GM12878 (cell line): ENCODE measurements around the gene STK11. TPM values are rescaled to one million over a fixed set of nuclear protein-coding genes. Genes with fewer than 3 reads are reported as not detected.
A peak's percentile ranks its signal among the peaks of the same experiment; 100 is the strongest.

Experiments used
- ATAC-seq: fragments of 200-7000 bp; cut with Tn5 transposase; 3 replicates; pipeline ENCODE4 v1.9.1; 2020; ENCODE audit warnings: mild to moderate bottlenecking, moderate library complexity
- BruUV-seq: library from RNA; stranded (reverse); fragments of 400-500 nt; replicated peaks from 2 replicates; lab custom pipeline; 2021; lab: Mats Ljungman, UMichigan
- CTCF ChIA-PET: fragments of 300-600 bp; sonication (Branson Sonifier 250); formaldehyde crosslinking; extraction: SDS; loops from one replicate; lab custom pipeline; 2021; ENCODE audit warnings: inconsistent platforms; lab: Yijun Ruan, JAX
- POLR2A ChIA-PET: fragments of 350-600 bp; formaldehyde crosslinking; extraction: SDS; loops from one replicate; lab custom pipeline; 2021; ENCODE audit warnings: inconsistent platforms; lab: Charles Lee
- RAD21 ChIA-PET: fragments of 300-600 bp; sonication (Branson Sonifier 250); formaldehyde crosslinking; loops from one replicate; lab custom pipeline; 2023; ENCODE audit warnings: antibody characterized with exemption; ENCODE audit not compliant: unreplicated experiment; lab: Charles Lee
- SMC1A ChIA-PET: fragments of 300-600 bp; sonication (Branson Sonifier 250); formaldehyde crosslinking; loops from one replicate; lab custom pipeline; 2023; ENCODE audit not compliant: unreplicated experiment, uncharacterized antibody; lab: Charles Lee
- DNase-seq: peaks from one replicate; pipeline ENCODE4 v3.0.0-alpha.2; 2011; ENCODE audit warnings: low read depth, low spot score
- FAIRE-seq: peaks from 3 replicates; lab custom pipeline; 2011; peaks lifted over from hg19 to GRCh38; lab: Jason Lieb, UNC
- H2AFZ ChIP-seq: 2 replicates; pipeline ENCODE4 v1.6.0; 2011; ENCODE audit warnings: low read depth, low read length, control low read depth; ENCODE audit not compliant: control insufficient read depth
- H3K27ac ChIP-seq: 2 replicates; pipeline ENCODE4 v1.5.1; 2011; ENCODE audit warnings: control low read depth; ENCODE audit not compliant: control insufficient read depth, insufficient read depth
- H3K27me3 ChIP-seq, 2 experiments: replicated peaks in 1 of 2; 2 replicates each; pipeline versions ENCODE4 v1.6.0 to v1.6.1; 2011; ENCODE audit warnings: low read length in 1 of 2; ENCODE audit not compliant: control insufficient read depth in 2 of 2, insufficient read depth in 2 of 2
- H3K36me3 ChIP-seq, 2 experiments: 2 replicates each; pipeline ENCODE4 v1.5.1; 2011; ENCODE audit warnings: low read length in 1 of 2; ENCODE audit not compliant: control insufficient read depth in 2 of 2, insufficient read depth in 2 of 2
- H3K4me1 ChIP-seq: 2 replicates; pipeline ENCODE4 v1.6.1; 2011; ENCODE audit warnings: mild to moderate bottlenecking, low read length, moderate library complexity, mixed read lengths; ENCODE audit not compliant: control insufficient read depth, insufficient read depth
- H3K4me2 ChIP-seq: 2 replicates; pipeline ENCODE4 v1.6.0; 2011; ENCODE audit warnings: control low read depth; ENCODE audit not compliant: control insufficient read depth, insufficient read depth
- H3K4me3 ChIP-seq: fragments of 200-600 bp; sonication (generic); 2 replicates; pipeline ENCODE4 v1.5.1; 2016
- H3K79me2 ChIP-seq: 2 replicates; pipeline ENCODE4 v1.6.0; 2011; ENCODE audit warnings: low read length; ENCODE audit not compliant: control insufficient read depth, insufficient read depth
- H3K9ac ChIP-seq: 2 replicates; pipeline ENCODE4 v1.8.0; 2011; ENCODE audit warnings: low read length, control low read depth, mixed read lengths; ENCODE audit not compliant: control insufficient read depth, insufficient read depth
- H3K9me3 ChIP-seq: replicated peaks from 3 replicates; pipeline ENCODE4 v1.5.1; 2011; ENCODE audit warnings: mild to moderate bottlenecking, low read length; ENCODE audit not compliant: control insufficient read depth, insufficient read depth
- H4K20me1 ChIP-seq: 2 replicates; pipeline ENCODE4 v1.6.0; 2011; ENCODE audit not compliant: control insufficient read depth, insufficient read depth
- BHLHE40 ChIP-seq, 2 experiments: fragments of 450-650 bp in 1 of 2; IDR thresholded peaks; 2 replicates each; pipeline ENCODE4 v1.6.1; 2011 to 2017; ENCODE audit warnings: low read depth in 2 of 2, borderline replicate concordance in 1 of 2, improper control_type of control experiment in 1 of 2, low read length in 1 of 2, mild to moderate bottlenecking in 1 of 2
- CBX5 ChIP-seq: sonication (generic); IDR thresholded peaks from 2 replicates; pipeline ENCODE4 v1.6.1; 2016; ENCODE audit warnings: low read depth, moderate library complexity, mild to moderate bottlenecking, inconsistent platforms
- CTCF ChIP-seq, 3 experiments: IDR thresholded peaks in 2 of 3; conservative IDR thresholded peaks in 1 of 3; 2 replicates each; pipeline ENCODE4 v1.5.1; 2011; ENCODE audit warnings: low read depth in 3 of 3, low read length in 3 of 3, mild to moderate bottlenecking in 3 of 3, control low read depth in 2 of 3, moderate library complexity in 2 of 3, inconsistent platforms in 1 of 3, mixed read lengths in 1 of 3; ENCODE audit not compliant: control insufficient read depth in 2 of 3, insufficient read depth in 1 of 3; ENCODE audit errors: extremely low read depth in 1 of 3
- EGR1 ChIP-seq, 2 experiments: IDR thresholded peaks; 1 replicate in 1 of 2; 2 replicates in 1 of 2; pipeline ENCODE4 v1.6.1; 2011 to 2012; ENCODE audit warnings: low read depth in 2 of 2, low read length in 2 of 2, borderline replicate concordance in 1 of 2, mild to moderate bottlenecking in 1 of 2, moderate library complexity in 1 of 2
- HDGF ChIP-seq: fragments of 450-650 bp; IDR thresholded peaks from 2 replicates; pipeline ENCODE4 v1.6.1; 2016; ENCODE audit warnings: antibody characterized with exemption
- LARP7 ChIP-seq: fragments of 450-650 bp; IDR thresholded peaks from 2 replicates; pipeline ENCODE4 v1.6.1; 2017; ENCODE audit warnings: mild to moderate bottlenecking
- MEF2A ChIP-seq: IDR thresholded peaks from 2 replicates; pipeline ENCODE4 v1.6.1; 2011; ENCODE audit warnings: low read depth, mild to moderate bottlenecking, low read length, moderate library complexity; ENCODE audit not compliant: insufficient read depth
- MLLT1 ChIP-seq: fragments of 450-650 bp; IDR thresholded peaks from 2 replicates; pipeline ENCODE4 v1.6.1; 2016; ENCODE audit warnings: mild to moderate bottlenecking
- NBN ChIP-seq: fragments of 450-650 bp; IDR thresholded peaks from 2 replicates; pipeline ENCODE4 v1.6.1; 2016
- WGBS: methylation state at CpG from one replicate; pipeline ENCODE4 v1.1.6; 2016; ENCODE audit warnings: low lambda C conversion rate; ENCODE audit not compliant: insufficient replicate concordance, insufficient coverage; ENCODE audit errors: missing lambda C conversion rate; 5-methylcytosine and 5-hydroxymethylcytosine counted together
- in situ Hi-C: fragments of 300-500 bp; cut with MboI; formaldehyde crosslinking; loops from 9 replicates; pipeline ENCODE4 v1.14.3; 2018; ENCODE audit warnings: mixed read lengths
- intact Hi-C: fragments of 100-400 bp; cut with micrococcal nuclease; formaldehyde crosslinking; loops from one replicate; pipeline ENCODE4 v1.14.2; 2022; ENCODE audit not compliant: unreplicated experiment
- polyA plus RNA-seq, 11 experiments: library from polyadenylated mRNA; depleted of rRNA in 4 of 11; unstranded in 6 of 11; stranded (reverse) in 5 of 11; fragments of >200 nt; fragmentation: Nextera tagmentation in 4 of 11; fragmentation: Illumina TruSeq in 1 of 11; extraction: Ambion mirVana in 4 of 11; extraction: Trizol in 1 of 11; gene quantifications; 1 replicate in 1 of 11; 2 replicates in 10 of 11; pipeline versions ENCODE4 v1.2.1 to v1.2.3, GENCODE V29; 2011 to 2016; ENCODE audit warnings: inconsistent platforms in 2 of 11, missing spikeins in 2 of 11, low read depth in 1 of 11
- total RNA-seq, 4 experiments: library from RNA; depleted of rRNA in 3 of 4; stranded (reverse); fragments of >200 nt in 3 of 4; fragmentation: Illumina TruSeq in 1 of 4; extraction: Trizol in 1 of 4; gene quantifications; 2 replicates each; pipeline versions ENCODE4 v1.2.1 to v1.2.3, GENCODE V29; 2013 to 2021

The STK11 gene
- total and polyA plus RNA-seq, 10 of the 15 experiments (the other 5 are each of a cell fraction or from before 2014, with no cell fraction given), result 0.33 to 71.0 (median 23.8) TPM

GRCh38 chr19:1256646-1257474 is 51.3 kb downstream of the STK11 start:
- in situ Hi-C loops, result no loop called here
- no peak overlapping the region for H3K9ac ChIP-seq
- intact Hi-C loops, result no loop called here
- DNase-seq (no peak), FAIRE-seq (no peak), ATAC-seq (no peak)
- no peak overlapping the region for H2AFZ ChIP-seq
- no peaks in the 10 kb centered on the region for H3K27me3 ChIP-seq
- no peaks in the 10 kb centered on the region for H3K9me3 ChIP-seq
- H3K36me3 ChIP-seq, result peaks cover 14 to 29% of the 10 kb centered on the region in 2 experiments; a peak in 3 of 4 replicates
- no peak overlapping the region for H3K4me3 ChIP-seq
- ChIA-PET SMC1A (interaction anchor here (1.0 to 1.4 kb wide), 2 partner anchors 10 to 12 kb away, joined by 3 to 4 read pairs; partner anchors contain the start of gene CIRBP), CTCF (interaction anchor here (1.5 kb wide), 1 partner anchor 12 kb away, joined by 8 read pairs; no protein-coding TSS in a partner anchor), POLR2A (interaction anchor here (2.1 to 2.3 kb wide), 2 partner anchors 10 to 12 kb away, joined by 9 to 13 read pairs; partner anchors contain the start of gene CIRBP), RAD21 (no interaction called here)
- no peak for TF ChIP-seq NBN
- TF ChIP-seq HDGF, result no peak
- H3K27ac ChIP-seq, result no peak overlapping the region
- H3K4me1 ChIP-seq, result peaks cover 27% of the 10 kb centered on the region
- no TSS peak for BruUV-seq
- no peaks in the 10 kb centered on the region for H4K20me1 ChIP-seq
- peaks cover 60% of the 10 kb centered on the region for H3K79me2 ChIP-seq
- 92% methylated on average over 36 of the region's 46 CpGs for WGBS
- H3K4me2 ChIP-seq, result no peak overlapping the region

GRCh38 chr19:1257475-1258162 is 52.0 kb downstream of the STK11 start:
- CTCF ChIA-PET, result interaction anchor here (1.0 to 2.2 kb wide), 2 partner anchors 9 to 13 kb away, joined by 4 to 10 read pairs; no protein-coding TSS in a partner anchor
- H3K79me2 ChIP-seq, result peaks cover 58% of the 10 kb centered on the region

More at GRCh38 chr19:1257475-1258162, 52.0 kb downstream of the STK11 start:
- RAD21 ChIA-PET, result interaction anchor here (1.8 kb wide), 1 partner anchor 9 kb away, joined by 6 read pairs; no protein-coding TSS in a partner anchor
- H3K36me3 ChIP-seq, result peaks cover 14 to 29% of the 10 kb centered on the region in 2 experiments; a peak in 3 of 4 replicates
- no peaks in the 10 kb centered on the region for H3K27me3 ChIP-seq
- WGBS, result 47% methylated on average over 23 of the region's 23 CpGs
- no TSS peak for BruUV-seq
- H3K4me1 ChIP-seq, result peaks cover 29% of the 10 kb centered on the region
- in situ Hi-C loops (no loop called here), intact Hi-C loops (no loop called here)
- ATAC-seq, result no peak
- H3K4me3 ChIP-seq, result peak overlapping the region; percentile 68
- SMC1A ChIA-PET, result interaction anchor here (1.4 kb wide), 1 partner anchor 9 kb away, joined by 4 read pairs; no protein-coding TSS in a partner anchor
- POLR2A ChIA-PET, result no interaction called here
- TF ChIP-seq BHLHE40 (IDR thresholded peaks at IDR 0.05; ENCODE audit: borderline replicate concordance in 1 of 2, low read depth in 2 of 2, low read length in 1 of 2) (0 out of 4 replicates have a peak, but pooled peaks of 1 of the 2 experiments have one; percentile 2), CTCF (IDR thresholded peaks at IDR 0.05 in 2 of 3, conservative IDR thresholded peaks at IDR 0.05 in 1 of 3; ENCODE audit: control insufficient read depth in 2 of 3, extremely low read depth in 1 of 3, insufficient read depth in 1 of 3, low read depth in 3 of 3, low read length in 3 of 3) (no peak), CBX5 (no peak), MEF2A (0 out of 2 replicates have a peak, but pooled peaks have one; percentile 10), MLLT1 (0 out of 2 replicates have a peak, but pooled peaks have one; percentile 10), LARP7 (no peak), EGR1 (IDR thresholded peaks at IDR 0.05; ENCODE audit: borderline replicate concordance in 1 of 2, low read depth in 2 of 2, low read length in 2 of 2) (peak in 1 of 2 experiments; percentile 20; a peak in 1 of 3 replicates)
- H3K9me3 ChIP-seq, result no peaks in the 10 kb centered on the region
- no peaks in the 10 kb centered on the region for H4K20me1 ChIP-seq
- H3K4me2 ChIP-seq, result peak overlapping the region; percentile 98
- FAIRE-seq, result peak; percentile 75
- H3K27ac ChIP-seq, result peak overlapping the region; percentile 96
- peak overlapping the region; percentile 78; the same call in 1 of the 2 replicates for H3K9ac ChIP-seq
- no peak for DNase-seq
- no peak overlapping the region for H2AFZ ChIP-seq
